ENCODE data around the gene NYNRIN.

The NYNRIN gene

DNA sequence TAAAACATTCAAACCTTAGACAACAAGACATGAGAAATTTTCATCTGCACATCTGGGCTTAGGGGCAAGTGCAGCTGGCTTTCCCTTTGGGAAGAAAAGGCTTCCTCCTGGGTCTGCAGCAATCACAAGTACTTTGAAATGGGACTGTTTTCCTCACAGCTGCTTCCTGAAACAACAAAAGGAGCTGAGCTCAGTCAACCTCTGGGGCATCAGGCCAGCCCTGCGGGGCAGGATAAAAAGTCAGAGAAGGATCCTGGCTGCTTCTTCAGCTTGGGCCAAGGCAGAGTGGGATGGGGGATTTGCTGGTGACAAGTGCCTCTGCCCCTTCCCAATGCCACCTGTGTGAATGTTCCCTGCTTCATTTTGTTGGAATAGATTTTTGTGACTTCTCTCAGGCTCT is 59.9 kb downstream of the NYNRIN start:
- peaks cover 3% of the 10 kb centered on the region for H3K36me3 ChIP-seq (ENCODE audit: control insufficient read depth, insufficient read depth, low read length, severe bottlenecking)
- no peak overlapping the region for H3K4me3 ChIP-seq (ENCODE audit: low read length)
- no peak for DNase-seq (ENCODE audit: low read depth)
- no peaks in the 10 kb centered on the region for H3K27me3 ChIP-seq (replicated peaks; ENCODE audit: control insufficient read depth, insufficient read depth, low read length)
- no peaks in the 10 kb centered on the region for H3K4me1 ChIP-seq (ENCODE audit: control insufficient read depth, insufficient read depth, low read length)
- H3K9me3 ChIP-seq (ENCODE audit: control insufficient read depth, low read length), result no peaks in the 10 kb centered on the region
- H3K9ac ChIP-seq (ENCODE audit: low read length), result no peak overlapping the region

DNA sequence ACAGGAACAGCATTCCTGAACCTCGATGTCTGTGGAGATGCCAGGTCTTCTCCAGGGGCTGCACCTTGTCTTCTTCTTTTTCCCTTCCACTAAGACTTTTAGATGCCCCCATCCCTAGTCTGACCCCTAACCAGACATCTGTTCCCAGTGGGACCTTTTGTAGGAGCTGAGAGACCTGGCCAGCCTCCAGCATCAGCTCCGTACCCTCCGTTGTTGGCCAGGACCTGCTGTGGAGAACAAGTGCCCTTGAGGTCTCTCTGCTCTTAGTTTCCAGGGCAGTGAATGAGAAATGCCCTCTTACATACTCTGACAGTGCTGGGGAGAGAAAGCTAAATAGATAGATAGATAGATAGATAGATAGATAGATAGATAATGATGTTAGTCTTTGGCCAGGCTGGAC is 60.5 kb downstream of the NYNRIN start:
- no peak for DNase-seq (ENCODE audit: low read depth)
- no peak overlapping the region for H3K9ac ChIP-seq (ENCODE audit: low read length)
- H3K4me3 ChIP-seq (ENCODE audit: low read length), result no peak overlapping the region
- H3K27me3 ChIP-seq (replicated peaks; ENCODE audit: control insufficient read depth, insufficient read depth, low read length), result no peaks in the 10 kb centered on the region
- H3K36me3 ChIP-seq (ENCODE audit: control insufficient read depth, insufficient read depth, low read length, severe bottlenecking), result peaks cover 3% of the 10 kb centered on the region
- H3K9me3 ChIP-seq (ENCODE audit: control insufficient read depth, low read length), result no peaks in the 10 kb centered on the region
- no peaks in the 10 kb centered on the region for H3K4me1 ChIP-seq (ENCODE audit: control insufficient read depth, insufficient read depth, low read length)

DNA sequence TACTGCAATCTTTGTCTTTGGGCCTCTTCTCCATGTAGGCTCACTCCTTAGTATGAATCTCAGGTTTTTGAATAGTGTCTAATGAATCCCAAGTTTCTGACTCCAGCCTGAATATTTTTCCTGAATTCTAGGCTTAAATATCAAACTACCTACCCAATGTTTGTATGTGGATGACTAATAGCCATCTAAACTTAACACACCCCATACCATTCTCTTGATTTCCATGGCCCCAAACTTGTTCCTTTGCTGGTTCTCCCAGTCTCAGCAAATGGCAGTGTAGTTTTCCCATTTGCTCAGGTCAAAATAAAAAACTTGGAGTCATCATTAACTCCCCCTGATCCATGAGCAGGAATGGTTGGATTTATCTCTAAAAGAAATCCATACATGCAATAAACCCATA is 62.5 kb downstream of the NYNRIN start:
- Histone ChIP-seq H3K36me3 (ENCODE audit: control insufficient read depth, insufficient read depth, low read length, severe bottlenecking) (peaks cover 3% of the 10 kb centered on the region), H3K4me3 (ENCODE audit: low read length) (no peak overlapping the region), H3K4me1 (ENCODE audit: control insufficient read depth, insufficient read depth, low read length) (no peaks in the 10 kb centered on the region), H3K27me3 (replicated peaks; ENCODE audit: control insufficient read depth, insufficient read depth, low read length) (no peaks in the 10 kb centered on the region), H3K9me3 (ENCODE audit: control insufficient read depth, low read length) (no peaks in the 10 kb centered on the region), H3K9ac (ENCODE audit: low read length) (no peak overlapping the region)
- DNase-seq (ENCODE audit: low read depth), result no peak

DNA sequence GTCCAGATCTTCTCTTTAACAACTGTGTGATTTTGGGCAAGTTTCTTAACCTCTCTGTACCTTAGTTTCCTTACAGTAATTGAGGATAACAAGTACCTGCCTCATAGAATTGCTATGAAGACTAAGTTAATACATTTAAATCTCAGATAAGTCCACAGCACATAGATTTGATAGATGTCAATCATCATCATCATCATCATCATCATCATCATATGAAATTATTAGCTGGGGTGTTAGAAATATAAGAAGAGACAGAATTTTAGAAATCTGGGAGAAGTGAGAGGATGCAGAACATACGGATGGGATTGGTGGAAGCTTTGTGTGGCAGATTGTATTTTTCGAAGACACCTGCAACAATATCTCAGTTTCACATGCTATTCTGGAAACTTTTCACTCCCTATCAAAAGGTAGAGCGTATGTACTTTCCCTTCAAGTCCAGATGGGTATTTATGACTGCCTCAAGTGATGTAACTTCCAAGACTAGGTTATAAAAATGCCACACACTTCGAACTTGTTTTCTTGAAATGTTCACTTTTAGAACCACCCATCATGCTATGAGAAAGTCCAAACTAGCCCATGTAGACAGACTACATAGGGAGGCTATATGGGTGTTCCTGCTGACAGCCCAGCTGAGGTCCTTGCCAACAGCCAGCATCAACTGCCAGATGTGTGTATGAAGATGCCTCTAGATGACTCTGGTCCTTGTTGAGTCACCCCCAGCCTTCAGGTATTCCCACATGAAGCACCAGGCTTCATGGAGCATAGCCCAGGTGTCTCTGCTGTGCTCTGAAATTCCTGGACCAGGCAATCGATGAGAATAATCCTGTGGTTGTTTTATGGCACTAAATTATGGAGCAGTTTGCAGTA is 64.4 kb downstream of the NYNRIN start:
- Histone ChIP-seq H3K27me3 (replicated peaks; ENCODE audit: control insufficient read depth, insufficient read depth, low read length) (no peaks in the 10 kb centered on the region), H3K4me1 (ENCODE audit: control insufficient read depth, insufficient read depth, low read length) (no peaks in the 10 kb centered on the region), H3K9ac (ENCODE audit: low read length) (no peak overlapping the region), H3K4me3 (ENCODE audit: low read length) (no peak overlapping the region), H3K9me3 (ENCODE audit: control insufficient read depth, low read length) (no peaks in the 10 kb centered on the region), H3K36me3 (ENCODE audit: control insufficient read depth, insufficient read depth, low read length, severe bottlenecking) (no peaks in the 10 kb centered on the region)
- DNase-seq (ENCODE audit: low read depth), result no peak

DNA sequence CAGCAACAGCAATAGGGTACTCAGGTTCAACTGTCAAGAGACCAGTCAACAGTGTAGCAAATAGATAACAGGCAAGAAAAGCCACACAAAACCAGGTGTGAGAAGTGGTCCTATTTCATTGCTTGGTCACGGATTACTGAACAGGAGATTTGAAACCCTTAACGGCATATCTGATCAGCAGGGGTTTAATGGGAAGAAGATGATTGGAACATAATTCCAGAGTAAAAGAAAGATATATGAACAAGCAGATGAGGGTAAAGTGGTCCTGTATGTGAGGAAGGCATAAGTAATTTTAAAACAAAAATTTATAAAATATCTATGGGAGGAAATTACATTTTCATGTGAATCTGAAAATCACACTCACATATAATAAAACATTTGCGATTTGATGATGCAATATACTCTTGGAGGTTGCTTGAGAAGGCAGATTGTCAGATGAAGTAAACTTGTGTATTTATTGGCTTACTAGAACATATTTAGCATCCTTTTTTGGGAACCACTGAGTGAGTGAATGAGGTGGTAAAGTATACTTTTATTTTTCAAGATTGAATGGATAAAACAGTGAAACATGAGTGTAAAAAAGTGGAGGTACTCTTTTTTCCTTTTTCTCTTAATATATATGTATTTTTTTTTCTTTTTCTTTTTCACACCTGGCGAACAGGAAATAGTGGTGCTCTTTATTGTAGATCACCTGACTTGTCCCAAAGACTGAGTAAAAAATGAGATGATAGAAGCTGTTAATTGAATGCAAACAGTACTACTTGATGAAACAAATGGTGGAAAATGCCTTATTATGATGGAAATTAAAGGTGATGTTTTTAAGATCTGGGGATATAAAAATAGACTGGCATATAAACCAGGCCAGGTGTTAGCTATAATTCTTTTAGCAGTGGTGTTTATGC is 65.3 kb downstream of the NYNRIN start:
- H3K4me1 ChIP-seq (ENCODE audit: control insufficient read depth, insufficient read depth, low read length), result no peaks in the 10 kb centered on the region
- H3K9me3 ChIP-seq (ENCODE audit: control insufficient read depth, low read length), result no peaks in the 10 kb centered on the region
- no peak overlapping the region for H3K4me3 ChIP-seq (ENCODE audit: low read length)
- H3K36me3 ChIP-seq (ENCODE audit: control insufficient read depth, insufficient read depth, low read length, severe bottlenecking), result no peaks in the 10 kb centered on the region
- H3K27me3 ChIP-seq (replicated peaks; ENCODE audit: control insufficient read depth, insufficient read depth, low read length), result no peaks in the 10 kb centered on the region
- no peak for DNase-seq (ENCODE audit: low read depth)
- H3K9ac ChIP-seq (ENCODE audit: low read length), result no peak overlapping the region

DNA sequence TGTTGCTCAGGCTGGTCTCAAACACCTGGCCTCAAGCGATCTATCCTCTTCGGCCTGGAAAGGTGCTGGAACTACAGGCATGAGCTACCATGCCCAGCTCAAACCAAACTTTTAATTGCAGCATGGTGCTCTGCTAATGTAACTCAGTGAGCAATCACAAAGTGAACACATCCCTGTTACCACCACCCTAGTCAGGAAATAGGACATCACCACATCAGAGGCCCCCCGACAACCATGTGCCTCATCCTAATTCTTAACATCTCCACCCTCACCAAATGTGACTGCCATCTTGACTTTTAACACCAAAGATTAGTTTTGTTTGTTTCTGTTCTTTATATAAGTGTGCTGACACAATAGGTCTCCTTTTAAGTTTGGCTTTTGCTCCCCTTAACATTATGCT is 66.6 kb downstream of the NYNRIN start:
- Histone ChIP-seq H3K4me3 (ENCODE audit: low read length) (no peak overlapping the region), H3K27me3 (replicated peaks; ENCODE audit: control insufficient read depth, insufficient read depth, low read length) (no peaks in the 10 kb centered on the region), H3K4me1 (ENCODE audit: control insufficient read depth, insufficient read depth, low read length) (no peaks in the 10 kb centered on the region), H3K9ac (ENCODE audit: low read length) (no peak overlapping the region), H3K9me3 (ENCODE audit: control insufficient read depth, low read length) (no peaks in the 10 kb centered on the region), H3K36me3 (ENCODE audit: control insufficient read depth, insufficient read depth, low read length, severe bottlenecking) (no peaks in the 10 kb centered on the region)
- DNase-seq (ENCODE audit: low read depth), result no peak

DNA sequence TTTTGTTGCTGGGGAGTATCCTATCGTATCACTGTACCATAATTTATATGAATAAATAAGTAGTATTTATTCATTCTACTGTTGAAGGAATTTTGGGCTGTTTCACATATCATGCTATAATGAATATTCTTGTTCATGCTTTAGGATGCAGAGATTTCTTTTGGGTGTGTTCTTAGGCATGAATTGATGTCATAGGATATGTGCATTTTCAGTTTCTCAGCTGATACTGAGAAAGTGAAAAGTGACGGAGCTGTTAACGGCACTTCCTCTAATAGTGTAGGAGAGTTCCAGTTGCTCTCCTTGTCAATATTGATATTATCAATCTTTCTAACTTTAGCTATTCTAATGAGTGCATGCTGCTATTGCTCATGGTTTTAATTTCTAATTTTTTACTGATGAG is 67.0 kb downstream of the NYNRIN start:
- DNase-seq (ENCODE audit: low read depth), result no peak
- Histone ChIP-seq H3K9me3 (ENCODE audit: control insufficient read depth, low read length) (no peaks in the 10 kb centered on the region), H3K36me3 (ENCODE audit: control insufficient read depth, insufficient read depth, low read length, severe bottlenecking) (no peaks in the 10 kb centered on the region), H3K27me3 (replicated peaks; ENCODE audit: control insufficient read depth, insufficient read depth, low read length) (no peaks in the 10 kb centered on the region), H3K9ac (ENCODE audit: low read length) (no peak overlapping the region), H3K4me3 (ENCODE audit: low read length) (no peak overlapping the region), H3K4me1 (ENCODE audit: control insufficient read depth, insufficient read depth, low read length) (no peaks in the 10 kb centered on the region)
